WTC11 (cell line): Measurements from ENCODE around the gene SYT1. TPM values are rescaled to one million over a fixed set of nuclear protein-coding genes. Genes with fewer than 3 reads are reported as not detected.
"Not testable (repeated sequence)": the region's sequence is repeated elsewhere in the genome, so short reads cannot be mapped to it uniquely, and the experiment has no call there.

Source experiments
- ATAC-seq: fragments of 200-7000 bp; cut with Tn5 transposase; 2 replicates; pipeline ENCODE4 v1.10.0; 2021; ENCODE audit warnings: mild to moderate bottlenecking, moderate library complexity
- CTCF ChIA-PET: fragments of 300-600 bp; sonication (Branson Sonifier 250); formaldehyde crosslinking; loops from one replicate; lab custom pipeline; 2021; ENCODE audit warnings: antibody characterized with exemption; lab: Charles Lee
- POLR2A ChIA-PET: fragments of 350-600 bp; sonication (Branson Sonifier 250); formaldehyde crosslinking; loops from one replicate; lab custom pipeline; 2021; ENCODE audit warnings: antibody characterized with exemption; lab: Charles Lee
- DNase-seq: peaks from one replicate; pipeline ENCODE4 v3.0.0; 2021; ENCODE audit warnings: low spot score
- H3K27ac Mint-ChIP-seq: 2 replicates; pipeline ENCODE4 v1.8.0; 2021; ENCODE audit warnings: mixed read lengths
- H3K27me3 Mint-ChIP-seq: 2 replicates; pipeline ENCODE4 v1.8.0; 2021; ENCODE audit warnings: low read depth, mild to moderate bottlenecking, moderate library complexity, mixed read lengths
- H3K36me3 Mint-ChIP-seq: 2 replicates; pipeline ENCODE4 v1.8.0; 2021; ENCODE audit warnings: mixed read lengths
- H3K4me1 Mint-ChIP-seq: 2 replicates; pipeline ENCODE4 v1.8.0; 2022; ENCODE audit warnings: mixed read lengths
- H3K4me3 Mint-ChIP-seq: 2 replicates; pipeline ENCODE4 v1.8.0; 2021; ENCODE audit warnings: mild to moderate bottlenecking, moderate library complexity, mixed read lengths
- H3K9me3 Mint-ChIP-seq: 2 replicates; pipeline ENCODE4 v1.8.0; 2021; ENCODE audit warnings: mixed read lengths
- CBFB ChIP-seq: sonication (generic); formaldehyde crosslinking; IDR thresholded peaks from 2 replicates; pipeline ENCODE4 v1.8.1; 2022; ENCODE audit warnings: mild to moderate bottlenecking, low read depth, missing genetic modification reagents
- E2F5 ChIP-seq: sonication (generic); formaldehyde crosslinking; IDR thresholded peaks from 2 replicates; pipeline ENCODE4 v1.8.1; 2022; ENCODE audit warnings: mild to moderate bottlenecking, moderate library complexity, missing genetic modification reagents
- EMX1 ChIP-seq: fragments of 250-450 bp; sonication (Bioruptor Pico); IDR thresholded peaks from 2 replicates; pipeline ENCODE4 v1.8.0; 2021; ENCODE audit warnings: mild to moderate bottlenecking
- FOXP1 ChIP-seq: sonication (generic); formaldehyde crosslinking; IDR thresholded peaks from 2 replicates; pipeline ENCODE4 v1.8.0; 2022; ENCODE audit warnings: missing genetic modification reagents, mild to moderate bottlenecking, moderate library complexity, borderline replicate concordance
- GRHL2 ChIP-seq: fragments of 250-450 bp; sonication (Bioruptor Pico); IDR thresholded peaks from 2 replicates; pipeline ENCODE4 v1.8.0; 2022; ENCODE audit warnings: mild to moderate bottlenecking, moderate library complexity; ENCODE audit not compliant: insufficient replicate concordance, severe bottlenecking
- GTF2I ChIP-seq: fragments of 250-450 bp; sonication (Bioruptor Pico); conservative IDR thresholded peaks from 2 replicates; pipeline ENCODE4 v1.4.0; 2021; ENCODE audit warnings: mild to moderate bottlenecking
- NR3C1 ChIP-seq: sonication (generic); formaldehyde crosslinking; conservative IDR thresholded peaks from 2 replicates; pipeline ENCODE4 v1.8.1; 2023; ENCODE audit warnings: low read depth, mild to moderate bottlenecking, missing genetic modification reagents
- RELA ChIP-seq: sonication (generic); formaldehyde crosslinking; IDR thresholded peaks from 2 replicates; pipeline ENCODE4 v1.8.1; 2022; ENCODE audit warnings: missing genetic modification reagents, mild to moderate bottlenecking, borderline replicate concordance
- SMAD3 ChIP-seq: sonication (generic); formaldehyde crosslinking; IDR thresholded peaks from 2 replicates; pipeline ENCODE4 v1.8.0; 2022; ENCODE audit warnings: missing genetic modification reagents, mild to moderate bottlenecking, borderline replicate concordance
- SOX15 ChIP-seq: fragments of 250-450 bp; sonication (Bioruptor Pico); IDR thresholded peaks from 2 replicates; pipeline ENCODE4 v1.9.0; 2021; ENCODE audit warnings: mild to moderate bottlenecking
- SP1 ChIP-seq: sonication (generic); formaldehyde crosslinking; conservative IDR thresholded peaks from 2 replicates; pipeline ENCODE4 v1.8.1; 2022; ENCODE audit warnings: missing genetic modification reagents
- ZBTB21 ChIP-seq: sonication (generic); formaldehyde crosslinking; IDR thresholded peaks from 2 replicates; pipeline ENCODE4 v1.8.1; 2023; ENCODE audit warnings: mild to moderate bottlenecking, missing genetic modification reagents, borderline replicate concordance
- ZNF121 ChIP-seq: sonication (generic); formaldehyde crosslinking; IDR thresholded peaks from 2 replicates; pipeline ENCODE4 v1.8.0; 2023; ENCODE audit warnings: missing genetic modification reagents
- ZNF281 ChIP-seq: sonication (generic); formaldehyde crosslinking; IDR thresholded peaks from 2 replicates; pipeline ENCODE4 v1.8.0; 2023; ENCODE audit warnings: mild to moderate bottlenecking, missing genetic modification reagents
- ZNF317 ChIP-seq: sonication (generic); formaldehyde crosslinking; IDR thresholded peaks from 2 replicates; pipeline ENCODE4 v1.8.1; 2023; ENCODE audit warnings: low read depth, mild to moderate bottlenecking, moderate library complexity, missing genetic modification reagents, borderline replicate concordance
- total RNA-seq: library from RNA; stranded (reverse); gene quantifications from 3 replicates; pipeline ENCODE4 v1.2.3, GENCODE V29; 2021

SYT1 gene
- total RNA-seq, 1 experiment from 2014 or later, result 45.2 TPM

- TF ChIP-seq SMAD3 (CRISPR knock-in tag), result no peak
- TF ChIP-seq ZNF121 (CRISPR knock-in tag), result no peak
- TF ChIP-seq ZNF317, result no peak
- no peak for TF ChIP-seq CBFB
- no peak for TF ChIP-seq E2F5 (CRISPR knock-in tag)
- TF ChIP-seq, all 79 proteins: peak for 0
These were observed 159.2 kb downstream of the SYT1 start (continued) for GRCh38 chr12:79023784-79024183.

- ATAC-seq, result no peak
- no peak for DNase-seq
- Mint-ChIP-seq H3K9me3 (no peaks in the 10 kb centered on the region), H3K4me3 (no peak overlapping the region), H3K4me1 (no peaks in the 10 kb centered on the region), H3K27ac (no peak overlapping the region), H3K27me3 (no peaks in the 10 kb centered on the region), H3K36me3 (no peaks in the 10 kb centered on the region)
- TF ChIP-seq NR3C1 (CRISPR knock-in tag) (no peak), ZBTB21 (CRISPR knock-in tag) (no peak), GTF2I (CRISPR knock-in tag) (no peak), FOXP1 (CRISPR knock-in tag) (no peak), EMX1 (CRISPR knock-in tag) (no peak), SOX15 (CRISPR knock-in tag) (no peak), RELA (CRISPR knock-in tag) (no peak)
- POLR2A ChIA-PET, result no interaction called here
- CTCF ChIA-PET, result no interaction called here
These were observed 169.2 kb downstream of the SYT1 start for GRCh38 chr12:79033788-79034187.

- ATAC-seq, DNase-seq, H3K36me3 Mint-ChIP-seq, H3K9me3 Mint-ChIP-seq, H3K27me3 Mint-ChIP-seq, CTCF ChIA-PET, POLR2A ChIA-PET: not testable (repeated sequence)
- Mint-ChIP-seq H3K27ac (0 out of 2 replicates have a peak overlapping the region, but pooled peaks have one; percentile 45), H3K4me1 (peaks cover 11% of the 10 kb centered on the region), H3K4me3 (peak overlapping the region; percentile 96)
These were observed 180.2 kb downstream of the SYT1 start for GRCh38 chr12:79044748-79045147.

- DNase-seq, result peak; percentile 72
- CTCF ChIA-PET, result not testable (repeated sequence)
- TF ChIP-seq ZNF281 (CRISPR knock-in tag), result peak; percentile 83
- TF ChIP-seq SP1 (CRISPR knock-in tag), result 0 out of 2 replicates have a peak, but pooled peaks have one; percentile 25
- TF ChIP-seq, all 79 proteins: peak for 2; not testable (repeated sequence) for 77
- Mint-ChIP-seq H3K4me1 (peaks cover 11% of the 10 kb centered on the region), H3K4me3 (peak overlapping the region; percentile 96), H3K27ac (peak overlapping the region; percentile 99)
- H3K36me3 Mint-ChIP-seq, H3K9me3 Mint-ChIP-seq, H3K27me3 Mint-ChIP-seq, POLR2A ChIA-PET: not testable (repeated sequence)
- ATAC-seq, result peak; percentile 59
These were observed 180.7 kb downstream of the SYT1 start for GRCh38 chr12:79045149-79045703.

- DNase-seq (no peak), ATAC-seq (no peak)
- ChIA-PET POLR2A (no interaction called here), CTCF (no interaction called here)
- Mint-ChIP-seq H3K4me1 (peaks cover 11% of the 10 kb centered on the region), H3K36me3 (peaks cover 9% of the 10 kb centered on the region; the same call in 1 of the 2 replicates), H3K27me3 (no peaks in the 10 kb centered on the region), H3K9me3 (no peaks in the 10 kb centered on the region), H3K27ac (no peak overlapping the region), H3K4me3 (peak overlapping the region; percentile 96)
- TF ChIP-seq GRHL2 (CRISPR knock-in tag), result no peak
These were observed 181.4 kb downstream of the SYT1 start for GRCh38 chr12:79046021-79046420.
